Skin epidermis (tissue), 12 donors: ENCODE data around the gene LAMB3.

Source experiments
- H3K27ac ChIP-seq, 21 experiments: fragments of 200-600 bp; sonication (generic) in 11 of 21; one replicate each; pipeline ENCODE4 v1.5.0; 2020; ENCODE audit warnings: mild to moderate bottlenecking in 3 of 21, inconsistent platforms in 2 of 21, moderate library complexity in 2 of 21
- H3K4me3 ChIP-seq, 7 experiments: fragments of 200-600 bp; sonication (generic) in 2 of 7; one replicate each; pipeline ENCODE4 v1.5.0; 2020; ENCODE audit warnings: inconsistent platforms in 2 of 7, mild to moderate bottlenecking in 2 of 7, moderate library complexity in 1 of 7

Gene LAMB3

DNA sequence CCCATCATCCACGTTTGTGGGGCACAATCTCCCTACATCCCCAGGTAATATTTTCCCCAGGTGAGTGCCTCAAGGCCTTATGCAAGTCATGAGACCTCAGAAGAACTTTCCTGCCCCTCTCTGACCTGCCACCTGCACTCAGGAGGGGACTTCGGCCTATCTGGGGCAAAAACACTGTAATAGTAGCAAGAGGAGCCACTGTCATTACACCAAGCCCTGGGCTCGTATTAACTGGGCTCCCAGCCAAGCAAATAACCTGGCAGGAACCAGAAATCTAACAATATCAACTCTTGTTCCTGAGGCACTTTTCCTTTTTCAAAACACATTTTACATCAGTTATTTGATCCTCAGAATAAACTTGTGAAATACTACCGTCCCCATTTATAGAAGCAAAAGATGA, 30.9 kb downstream of the LAMB3 start:
- Histone ChIP-seq H3K27ac (no peak overlapping the region), H3K4me3 (no peak overlapping the region)

GRCh38 chr1:209620487-209620884, 31.7 kb downstream of the LAMB3 start:
- Histone ChIP-seq H3K27ac (no peak overlapping the region), H3K4me3 (no peak overlapping the region)

GRCh38 chr1:209619696-209620486, 32.3 kb downstream of the LAMB3 start:
- Histone ChIP-seq H3K27ac (no peak overlapping the region), H3K4me3 (no peak overlapping the region)

DNA sequence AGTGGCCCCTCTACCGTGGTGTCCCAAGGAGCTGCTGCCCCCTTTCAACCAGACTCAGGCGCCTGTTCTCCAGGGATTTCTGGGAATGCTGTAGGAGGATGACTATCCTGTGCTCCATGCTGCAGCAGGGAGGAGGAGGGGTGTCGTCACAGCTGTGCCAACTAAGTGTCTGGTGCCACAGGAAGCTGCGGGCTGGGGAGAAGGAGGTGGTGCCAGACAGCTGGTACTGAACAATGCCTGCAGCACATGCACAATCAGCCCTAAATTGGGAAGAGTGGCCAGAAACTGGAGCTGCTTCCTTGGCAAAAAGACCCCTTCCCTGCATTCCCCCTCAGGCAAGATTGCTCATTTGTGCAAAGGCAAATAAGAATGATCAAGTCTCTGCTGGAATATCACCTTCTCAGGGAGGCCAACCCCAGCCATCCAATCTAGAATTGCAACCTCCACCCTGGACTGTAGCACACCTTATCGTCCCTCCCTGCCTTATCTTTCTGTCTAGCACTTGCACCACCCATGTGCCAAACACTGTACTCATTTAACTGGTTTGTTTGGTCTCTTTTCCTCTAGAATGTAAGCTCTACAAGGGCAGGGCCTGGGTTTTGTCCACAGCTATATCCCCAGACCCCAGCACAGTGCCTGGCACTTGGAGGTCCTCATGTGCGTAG, 33.3 kb downstream of the LAMB3 start:
- H3K4me3 ChIP-seq: no peak overlapping the region
- H3K27ac ChIP-seq: no peak overlapping the region

GRCh38 chr1:209618291-209618690, 33.9 kb downstream of the LAMB3 start:
- H3K4me3 ChIP-seq: no peak overlapping the region
- H3K27ac ChIP-seq: no peak overlapping the region

DNA sequence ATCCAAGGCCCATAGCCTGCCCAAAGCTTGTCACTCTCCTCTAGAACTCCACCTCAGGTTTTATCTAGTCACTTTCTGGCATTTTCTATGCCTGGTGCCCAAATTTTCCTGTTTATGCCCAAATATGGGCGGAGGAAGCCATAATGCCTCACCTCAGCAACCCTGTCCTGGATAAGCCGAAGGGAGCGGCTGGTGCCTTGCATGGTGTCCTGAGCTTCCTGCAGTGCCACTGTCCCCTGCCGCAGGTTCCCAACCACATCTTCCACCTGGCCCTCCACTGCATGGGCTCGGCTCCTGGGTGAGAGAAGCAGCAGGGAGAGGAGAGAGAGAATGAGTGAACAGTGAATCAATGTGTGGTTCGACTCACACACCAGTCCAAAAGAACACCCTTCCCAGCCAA, 34.5 kb downstream of the LAMB3 start:
- Histone ChIP-seq H3K4me3 (no peak overlapping the region), H3K27ac (no peak overlapping the region)

- no peak overlapping the region for H3K27ac ChIP-seq
- no peak overlapping the region for H3K4me3 ChIP-seq
These were observed 35.1 kb downstream of the LAMB3 start for GRCh38 chr1:209617047-209617673.

DNA sequence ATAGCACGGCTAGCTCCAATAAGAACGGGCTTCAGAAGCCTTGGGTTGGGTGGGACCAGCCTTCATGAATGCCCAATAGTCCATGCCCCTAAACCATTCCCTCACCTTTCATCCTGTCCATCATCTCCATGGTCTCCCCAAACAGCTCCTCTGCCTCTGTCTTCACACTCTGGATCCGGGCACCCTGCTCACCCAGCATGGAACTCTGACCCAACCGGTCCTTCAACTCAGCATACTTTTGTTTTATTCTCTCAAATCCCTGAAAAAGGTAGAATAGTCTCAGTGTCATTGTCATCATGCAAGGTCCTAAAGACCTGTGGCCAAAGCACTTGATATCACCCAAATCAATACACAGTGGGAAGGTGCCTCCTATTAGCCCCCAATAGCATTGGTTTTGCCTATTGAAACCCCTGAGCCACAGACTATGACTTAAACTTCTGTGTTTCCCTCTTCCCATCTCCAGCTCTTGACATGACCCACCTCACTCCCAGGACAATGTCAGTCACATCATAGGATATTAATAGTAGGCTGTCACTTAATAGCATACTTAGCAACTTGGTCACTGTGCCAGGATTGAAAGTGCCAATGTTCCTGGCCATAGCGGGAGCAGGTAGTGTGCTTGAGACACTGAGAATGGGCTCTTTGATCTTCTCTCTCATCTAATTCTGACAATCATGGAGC, 35.7 kb downstream of the LAMB3 start:
- H3K27ac ChIP-seq: no peak overlapping the region
- H3K4me3 ChIP-seq: no peak overlapping the region

GRCh38 chr1:209614906-209615305, 37.3 kb downstream of the LAMB3 start:
- Histone ChIP-seq H3K4me3 (no peak overlapping the region), H3K27ac (no peak overlapping the region)

GRCh38 chr1:209614151-209614420, 38.1 kb downstream of the LAMB3 start:
- H3K4me3 ChIP-seq: no peak overlapping the region
- H3K27ac ChIP-seq: no peak overlapping the region

GRCh38 chr1:209613400-209614150, 38.6 kb downstream of the LAMB3 start:
- H3K4me3 ChIP-seq: no peak overlapping the region
- no peak overlapping the region for H3K27ac ChIP-seq

DNA sequence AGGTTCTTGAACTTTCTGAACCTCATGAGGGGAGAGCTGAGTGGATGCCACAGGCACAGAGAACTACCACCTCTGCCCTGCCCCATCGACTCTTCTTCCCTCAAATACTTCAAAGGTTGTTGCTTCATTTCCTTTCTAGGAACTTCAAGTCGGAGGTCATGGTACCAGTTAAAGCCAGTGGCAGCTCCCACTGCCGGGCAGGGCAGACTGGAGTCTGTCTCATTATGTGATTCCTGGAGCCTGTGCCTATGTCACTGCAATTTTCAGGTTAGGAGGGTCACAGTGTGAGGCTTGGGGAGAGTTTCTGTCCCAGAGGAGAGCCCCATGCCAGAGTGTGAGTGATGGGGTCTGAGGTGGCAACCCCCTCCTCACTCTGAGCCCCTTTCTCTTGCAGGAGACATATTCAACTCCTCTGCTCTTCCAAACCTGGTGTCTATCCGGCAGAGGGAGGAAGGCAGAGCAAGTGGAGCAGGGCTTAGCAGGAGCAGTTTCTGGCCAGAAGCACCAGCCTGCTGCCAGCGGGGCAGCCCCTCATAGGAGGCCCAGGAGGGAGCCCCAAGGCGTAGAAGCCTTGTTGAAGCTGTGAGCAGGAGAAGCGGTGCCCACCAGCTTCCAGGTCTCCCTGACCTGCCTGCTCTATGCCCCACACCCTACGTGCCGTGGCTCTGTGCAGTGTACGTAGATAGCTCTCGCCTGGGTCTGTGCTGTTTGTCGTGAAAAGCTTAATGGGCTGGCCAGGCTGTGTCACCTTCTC, 39.4 kb downstream of the LAMB3 start:
- H3K27ac ChIP-seq: no peak overlapping the region
- no peak overlapping the region for H3K4me3 ChIP-seq

- no peak overlapping the region for H3K4me3 ChIP-seq
These were observed 40.3 kb downstream of the LAMB3 start for GRCh38 chr1:209611771-209612570.

DNA sequence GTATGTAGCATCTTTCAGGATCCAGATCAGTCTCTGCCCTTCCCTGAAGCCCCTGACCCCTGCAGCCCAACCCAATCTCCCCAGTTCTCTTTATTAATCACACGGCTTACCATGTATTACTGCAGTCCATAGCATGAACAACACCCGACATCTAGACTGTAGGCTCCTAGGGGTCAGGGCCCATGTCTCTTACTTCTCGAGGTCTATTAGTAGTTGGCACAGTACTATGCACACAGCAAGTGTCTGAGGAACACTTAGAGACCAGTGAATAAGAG, 41.7 kb downstream of the LAMB3 start:
- no peak overlapping the region for H3K27ac ChIP-seq
- no peak overlapping the region for H3K4me3 ChIP-seq

More at GRCh38 chr1:209611771-209612570, 40.3 kb downstream of the LAMB3 start:
- H3K27ac ChIP-seq: no peak overlapping the region

DNA sequence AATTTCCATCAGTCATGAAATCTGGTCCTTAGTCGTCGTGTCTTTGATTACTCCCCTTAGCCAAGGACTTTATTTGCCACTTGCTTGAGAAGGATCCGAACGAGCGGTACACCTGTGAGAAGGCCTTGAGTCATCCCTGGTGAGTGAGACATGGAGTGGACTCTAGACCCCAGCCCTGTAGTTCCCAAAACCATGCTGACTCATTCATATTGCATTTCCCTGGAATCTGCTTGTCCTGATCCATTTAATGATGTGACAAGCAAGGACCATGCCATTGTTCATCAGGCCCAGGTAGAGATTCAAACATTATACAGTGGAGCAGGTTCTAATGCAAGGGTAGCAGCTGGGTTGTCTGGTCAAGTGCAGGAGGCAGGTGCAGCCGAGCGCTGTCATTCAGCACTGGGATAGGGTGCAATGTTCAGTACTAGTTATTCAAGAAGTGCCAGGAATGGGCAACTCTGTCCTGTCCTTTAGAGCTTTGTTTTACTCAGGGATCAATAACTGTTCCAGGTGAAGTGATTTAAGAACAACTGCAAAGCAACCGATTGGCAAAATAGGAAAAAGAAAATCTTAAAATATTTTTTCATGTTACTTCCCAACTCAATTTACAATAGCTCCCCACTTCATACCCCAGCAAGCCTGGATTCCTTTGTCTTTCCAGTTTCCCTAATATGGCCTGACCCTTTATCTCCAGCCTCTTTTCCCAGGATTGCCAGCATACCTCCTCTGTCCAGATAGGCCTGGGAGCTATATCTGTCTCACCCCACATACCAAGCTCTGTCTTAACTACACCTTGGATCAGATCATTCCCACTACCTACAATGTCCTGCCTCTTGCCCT, 42.2 kb downstream of the LAMB3 start:
- H3K27ac ChIP-seq: no peak overlapping the region
- no peak overlapping the region for H3K4me3 ChIP-seq

GRCh38 chr1:209609041-209609790, 43.0 kb downstream of the LAMB3 start:
- H3K4me3 ChIP-seq: no peak overlapping the region
- peak overlapping the region in 1 of 21 experiments; percentile 76 for H3K27ac ChIP-seq

- H3K4me3 ChIP-seq: no peak overlapping the region
- peak overlapping the region in 1 of 21 experiments; percentile 76 for H3K27ac ChIP-seq
These were observed 44.4 kb downstream of the LAMB3 start for GRCh38 chr1:209607795-209608178.
